ELR (cell line): ENCODE data around the gene TPO.
"Not testable (repeated sequence)": the region's sequence is repeated elsewhere in the genome, so short reads cannot be mapped to it uniquely, and the experiment has no call there.

ENCODE experiments used
- DNase-seq: peaks from one replicate; pipeline ENCODE4 v3.0.0-alpha.2; 2015; ENCODE audit warnings: low read depth

The TPO gene

GRCh38 chr2:1557467-1557820 lies 144.2 kb downstream of the TPO start:
- no peak for DNase-seq

GRCh38 chr2:1559589-1560175 lies 146.4 kb downstream of the TPO start:
- no peak for DNase-seq

GRCh38 chr2:1561259-1561658 lies 148.0 kb downstream of the TPO start:
- no peak for DNase-seq

GRCh38 chr2:1561811-1562421 lies 148.7 kb downstream of the TPO start:
- no peak for DNase-seq

GRCh38 chr2:1563084-1563857 lies 150.0 kb downstream of the TPO start:
- DNase-seq, result no peak

- no peak for DNase-seq
Measured at GRCh38 chr2:1563943-1564891, 151.0 kb downstream of the TPO start.

- no peak for DNase-seq
Measured at GRCh38 chr2:1567556-1568344, 154.5 kb downstream of the TPO start.

- DNase-seq, result not testable (repeated sequence)
Measured at GRCh38 chr2:1568345-1568668, 155.0 kb downstream of the TPO start.

- no peak for DNase-seq
Measured at GRCh38 chr2:1569879-1570450, 156.7 kb downstream of the TPO start.

- no peak for DNase-seq
Measured at GRCh38 chr2:1571477-1572417, 158.5 kb downstream of the TPO start.

- DNase-seq, result peak; percentile 26
Measured at GRCh38 chr2:1572638-1573037, 159.4 kb downstream of the TPO start.

GRCh38 chr2:1577846-1578245 lies 164.6 kb downstream of the TPO start:
- DNase-seq, result no peak

GRCh38 chr2:1581257-1581964 lies 168.1 kb downstream of the TPO start:
- DNase-seq, result not testable (repeated sequence)

GRCh38 chr2:1581965-1582625 lies 168.8 kb downstream of the TPO start:
- DNase-seq, result peak; percentile 40

GRCh38 chr2:1582891-1583341 lies 169.7 kb downstream of the TPO start:
- no peak for DNase-seq

GRCh38 chr2:1584051-1584531 lies 170.8 kb downstream of the TPO start:
- DNase-seq, result no peak

GRCh38 chr2:1584691-1585485 lies 171.6 kb downstream of the TPO start:
- DNase-seq, result peak; percentile 66

- DNase-seq, result no peak
Measured at GRCh38 chr2:1585635-1586034, 172.4 kb downstream of the TPO start.
